HG03025 (cell line): Measurements from ENCODE around the gene INPP4A.

ENCODE experiments used
- ATAC-seq: cut with Tn5 transposase; IDR thresholded peaks from one replicate; pipeline ENCODE4 v1.9.1; 2021; ENCODE audit warnings: mild to moderate bottlenecking, moderate library complexity; ENCODE audit not compliant: unreplicated experiment, low FRiP score

The INPP4A gene

GRCh38 chr2:98605076-98605475 is 160.4 kb downstream of the INPP4A start:
- no peak for ATAC-seq

DNA sequence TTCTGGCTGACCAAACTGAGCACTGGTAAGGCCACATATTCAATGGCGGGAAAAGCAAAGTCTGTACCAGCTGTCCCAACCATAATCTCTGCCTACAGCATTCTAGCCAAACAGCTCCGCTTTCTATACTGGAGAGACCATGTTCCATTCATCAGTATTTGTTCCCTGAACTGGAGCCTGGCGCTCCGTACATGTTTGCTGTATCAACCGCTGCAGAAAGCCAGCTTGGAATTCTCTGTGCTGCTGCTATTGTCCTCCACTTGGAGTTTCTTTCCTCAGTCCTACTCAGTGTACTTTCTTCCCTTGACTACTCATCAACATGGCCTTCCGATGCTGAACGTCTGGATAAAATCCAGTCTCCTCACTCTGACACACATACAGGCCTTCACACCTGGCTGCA is 161.8 kb downstream of the INPP4A start:
- ATAC-seq: no peak

DNA sequence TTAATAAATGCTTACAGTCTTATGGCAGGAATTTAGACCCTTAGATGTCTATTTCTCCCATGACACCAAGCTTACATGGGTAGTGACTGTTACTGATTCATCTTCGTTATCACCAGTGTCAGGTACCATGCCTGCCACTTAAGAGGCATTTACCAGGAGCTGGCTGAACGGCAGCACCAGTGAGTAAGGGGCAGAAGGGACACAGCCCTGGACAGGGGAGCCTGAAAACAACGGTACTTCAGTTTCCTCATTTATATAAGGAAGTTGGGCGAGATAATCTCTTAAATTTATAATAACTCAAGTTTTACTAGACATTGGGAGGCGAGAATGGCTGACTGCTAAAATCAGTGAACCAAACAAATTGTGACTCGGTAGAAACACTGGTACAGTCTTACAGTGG is 162.4 kb downstream of the INPP4A start:
- no peak for ATAC-seq

DNA sequence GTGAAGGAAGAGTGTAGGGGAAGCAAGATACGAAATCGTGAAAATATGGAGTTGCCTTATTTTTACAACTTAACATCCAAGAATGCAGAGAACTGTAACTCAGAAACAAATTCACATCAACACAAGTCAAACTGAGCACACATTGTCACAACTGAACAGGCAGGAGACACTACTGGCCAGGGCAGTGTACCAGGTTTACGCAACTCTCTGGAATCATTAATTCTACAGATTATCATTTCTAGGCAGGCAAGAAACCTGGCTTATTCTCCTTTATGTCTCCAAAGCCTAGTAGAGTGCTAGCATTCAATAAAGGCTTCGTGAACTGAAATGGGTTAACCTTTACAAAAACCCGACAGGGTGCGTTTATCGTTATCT is 163.1 kb downstream of the INPP4A start:
- no peak for ATAC-seq

DNA sequence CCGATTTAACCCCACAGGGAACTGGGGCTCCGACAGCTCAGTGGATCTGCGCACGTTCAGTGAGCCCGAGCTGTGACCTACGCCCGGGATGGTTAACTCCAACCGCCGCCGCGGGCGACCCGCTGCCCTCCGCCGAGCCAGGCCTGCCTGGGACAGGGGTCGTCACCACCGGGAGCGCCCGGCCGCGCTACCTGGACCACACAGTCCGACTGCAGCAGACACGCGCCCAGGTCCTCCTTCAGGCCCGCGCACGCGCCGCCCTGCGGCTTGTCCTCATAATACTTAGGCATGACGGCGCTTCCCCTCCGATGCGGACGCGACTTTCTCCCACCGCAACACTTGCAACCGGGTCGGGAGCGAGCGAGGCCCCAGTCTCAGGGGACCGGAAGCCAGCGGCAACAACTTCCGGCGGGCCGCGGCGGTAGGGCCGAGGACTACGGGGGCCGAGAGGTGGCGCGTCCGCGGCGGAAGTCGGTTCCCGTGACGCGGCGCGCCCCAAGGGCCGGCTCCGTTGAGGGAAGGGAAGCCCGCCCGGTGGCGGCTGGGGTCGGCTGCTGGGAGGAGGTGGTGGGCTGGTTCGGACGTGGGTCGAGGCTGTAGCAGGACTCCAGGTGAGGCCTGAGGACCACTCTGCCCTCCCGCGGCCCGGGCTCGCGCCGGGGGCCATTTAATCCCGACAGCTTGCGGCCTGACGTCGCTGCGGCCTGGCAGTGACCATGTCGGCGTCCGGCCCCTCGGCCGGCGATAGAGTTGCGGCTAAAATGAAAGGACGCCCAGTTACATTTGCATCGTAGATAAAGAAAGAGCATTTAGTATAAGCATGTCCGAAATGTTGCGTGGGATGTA is 163.7 kb downstream of the INPP4A start, which contains the start of the genes COA5 and UNC50:
TSS of gene COA5 (minus strand) at position 397 of the 846 bp plus-strand sequence. CDS start at position 290, 107 bp downstream.
TSS of gene UNC50 (plus strand) at position 474 of the 846 bp plus-strand sequence. CDS start 1,171 bp downstream, outside the sequence.
- ATAC-seq: peak; percentile 82

DNA sequence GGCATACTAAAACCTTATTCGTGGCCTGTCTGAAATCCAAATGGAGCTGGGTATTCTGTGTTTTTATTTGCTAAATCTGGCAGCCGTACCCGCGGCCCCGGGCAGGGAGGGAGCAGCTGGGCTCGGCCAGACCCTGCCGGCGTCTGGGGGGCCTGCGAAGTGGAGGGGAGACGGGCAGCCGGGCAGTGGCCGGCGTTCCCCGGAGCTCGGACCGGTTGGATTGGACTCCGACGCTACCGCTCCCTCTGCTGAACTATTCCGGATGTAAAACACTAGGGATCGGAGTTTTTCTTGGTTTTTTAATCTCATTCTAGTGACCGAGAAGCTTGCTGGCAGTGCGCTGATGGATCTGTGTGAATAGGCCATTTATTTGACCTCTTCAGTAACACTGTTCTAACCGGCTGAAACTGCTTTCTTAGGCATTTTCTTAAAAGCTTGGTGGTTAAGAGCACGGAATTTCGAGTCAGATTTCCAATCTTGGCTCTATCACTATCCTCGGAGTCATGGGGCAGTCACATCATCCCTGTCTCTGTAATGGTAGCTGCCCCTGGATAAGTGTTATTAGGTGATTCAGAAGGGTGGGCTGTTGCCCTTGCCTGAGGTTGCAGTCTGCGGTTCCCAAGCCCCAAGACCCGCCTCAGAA is 164.4 kb downstream of the INPP4A start:
- ATAC-seq: peak; percentile 7

DNA sequence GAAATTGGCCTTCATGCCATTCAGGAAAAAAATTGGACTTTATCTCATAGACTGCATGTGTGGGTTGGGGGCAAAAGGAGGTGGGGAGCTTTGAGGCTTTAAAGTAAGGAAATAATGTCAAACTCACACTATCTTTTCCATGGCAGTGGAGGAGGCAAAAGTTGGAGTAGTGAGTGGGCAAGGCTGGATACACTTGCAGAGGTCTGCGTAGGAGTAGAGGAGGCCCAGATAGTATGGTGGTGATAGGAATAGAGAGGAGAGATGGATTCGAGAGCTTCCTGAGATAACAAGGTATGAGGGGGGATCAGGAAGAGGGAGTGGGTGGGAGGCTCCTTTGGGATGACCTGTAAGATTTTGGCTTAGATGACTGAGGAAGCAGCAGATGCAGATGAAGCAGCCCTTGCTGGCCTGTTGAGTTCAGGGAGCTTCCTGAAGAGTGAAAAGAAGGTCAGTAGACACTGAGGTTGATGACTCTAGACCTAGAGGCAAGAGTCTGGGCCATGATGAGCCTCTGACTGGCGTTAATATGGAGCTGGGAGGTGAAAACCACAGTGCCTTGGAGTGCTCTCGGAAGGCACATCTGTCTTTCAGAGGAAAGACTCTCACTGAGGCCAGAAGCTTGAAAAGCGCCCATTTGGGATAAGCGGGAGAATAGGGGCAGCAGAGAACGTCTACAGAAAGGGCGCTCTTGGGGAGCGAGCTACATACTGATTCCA is 169.5 kb downstream of the INPP4A start:
- no peak for ATAC-seq

- no peak for ATAC-seq
Measured at GRCh38 chr2:98615481-98615880, 170.8 kb downstream of the INPP4A start.

DNA sequence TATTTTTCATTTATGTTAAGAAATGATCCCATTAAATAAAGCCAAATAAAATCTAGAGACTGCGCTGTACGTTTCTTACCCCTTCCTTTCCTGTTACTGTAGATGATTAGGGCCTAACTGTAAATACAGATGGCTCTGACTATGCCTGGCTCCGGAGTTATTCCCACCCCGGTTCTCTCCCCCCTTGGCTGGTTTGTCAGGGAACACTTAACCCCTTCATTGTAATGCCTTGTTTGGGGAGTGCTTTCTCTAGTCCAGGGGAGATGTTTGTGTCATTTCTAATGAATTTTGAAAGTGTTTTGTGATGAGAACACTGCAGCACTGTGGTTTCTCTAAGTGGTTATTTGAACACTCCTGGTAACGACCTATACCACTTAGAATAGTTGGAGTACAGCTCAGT is 172.5 kb downstream of the INPP4A start:
- ATAC-seq: no peak

GRCh38 chr2:98623657-98624056 is 179.0 kb downstream of the INPP4A start:
- no peak for ATAC-seq

GRCh38 chr2:98632351-98632750 is 187.7 kb downstream of the INPP4A start:
- no peak for ATAC-seq

DNA sequence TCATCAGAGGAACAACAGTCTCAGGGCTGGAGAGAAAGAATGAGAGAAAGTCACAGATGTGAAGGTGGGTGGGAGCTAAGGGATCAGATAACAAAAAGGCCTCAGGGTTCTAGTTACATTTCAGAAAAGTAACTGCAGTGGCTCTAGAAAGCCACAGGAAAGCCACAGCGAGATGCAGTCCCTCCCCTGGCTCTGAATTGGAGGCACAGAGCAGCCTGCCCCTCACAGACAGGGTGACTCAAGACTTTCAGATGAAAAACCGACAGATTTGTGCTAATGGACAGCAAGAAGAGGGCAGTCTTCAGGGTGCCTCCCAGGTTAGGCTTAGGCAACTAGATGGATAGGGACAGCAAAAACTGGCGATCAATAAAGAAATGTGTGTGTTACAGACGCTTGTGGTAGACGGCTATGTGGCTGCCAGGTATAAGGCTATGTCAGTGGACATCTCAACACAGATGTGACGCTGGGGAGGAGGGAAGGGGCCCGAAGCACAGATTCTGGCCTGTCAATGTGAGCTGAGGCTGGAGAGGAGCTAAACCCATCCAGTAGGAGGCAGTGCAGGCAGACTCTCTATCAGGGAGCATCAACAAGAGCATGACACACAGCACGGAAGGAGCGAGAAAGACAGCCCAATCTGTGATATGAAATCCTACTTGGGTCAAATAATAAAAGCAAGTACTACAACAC is 189.9 kb downstream of the INPP4A start:
- ATAC-seq: no peak

DNA sequence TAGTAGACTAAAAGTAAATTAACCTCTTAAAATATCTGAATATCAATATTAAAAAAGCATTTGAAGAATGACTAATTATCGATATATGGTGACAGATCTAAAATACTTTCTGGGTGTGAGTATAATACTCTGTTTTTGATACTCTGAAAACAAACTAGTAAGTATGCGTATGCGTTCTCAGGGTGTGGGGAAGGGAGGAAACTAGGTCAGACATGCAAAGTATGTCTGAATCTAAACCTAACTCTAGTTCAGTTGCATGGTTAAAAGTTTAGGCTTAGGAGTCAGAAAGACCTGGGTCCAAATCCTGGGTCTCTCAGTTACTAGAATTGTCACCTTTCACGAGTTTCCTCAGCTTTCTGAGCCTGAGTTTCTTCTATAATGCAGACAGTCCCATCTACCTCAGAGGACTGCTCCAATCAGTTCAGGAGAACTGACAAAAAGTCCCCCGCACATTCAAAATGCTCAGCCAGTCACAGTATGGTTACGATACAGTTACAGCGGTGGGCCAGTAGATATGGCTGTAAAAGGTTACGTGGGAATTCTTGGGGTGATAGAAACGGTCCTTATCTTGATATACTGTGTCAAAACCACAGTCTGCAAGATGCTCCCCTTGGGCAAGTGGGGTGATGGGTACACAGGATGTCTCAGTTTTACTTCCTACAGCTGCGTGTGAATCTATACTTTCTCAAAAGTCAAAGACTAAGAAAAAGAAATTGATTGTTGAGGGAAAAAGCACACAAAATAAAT is 192.9 kb downstream of the INPP4A start:
- peak; percentile 72 for ATAC-seq

- no peak for ATAC-seq
Measured at GRCh38 chr2:98643496-98644100, 198.9 kb downstream of the INPP4A start.
